Gastroesophageal sphincter (tissue), 4 donors: ENCODE data around the gene KCNMA1. TPM values are rescaled to one million over a fixed set of nuclear protein-coding genes. Genes with fewer than 3 reads are reported as not detected.

Source experiments
- ATAC-seq: fragments of 150-250 bp; one replicate; pipeline ENCODE4 v1.9.1; 2016; ENCODE audit warnings: mild to moderate bottlenecking, moderate library complexity
- H3K27ac ChIP-seq, 4 donors: fragments of 200-600 bp; sonication (generic) in 3 of 4; 1 replicate in 3 of 4; 2 replicates in 1 of 4; pipeline ENCODE4 v1.5.1; 2016 to 2019
- H3K27me3 ChIP-seq: fragments of 200-600 bp; sonication (generic); one replicate; pipeline ENCODE4 v1.5.1; 2019
- H3K36me3 ChIP-seq, 2 donors: fragments of 200-600 bp; sonication (generic); one replicate each; pipeline ENCODE4 v1.5.1; 2019; ENCODE audit warnings: control low read depth in 1 of 2
- H3K4me1 ChIP-seq, 3 donors: fragments of 200-600 bp; sonication (generic); 1 replicate in 2 of 3; 2 replicates in 1 of 3; pipeline ENCODE4 v1.5.1; 2016 to 2019; ENCODE audit warnings: control low read depth in 2 of 3
- H3K4me3 ChIP-seq, 2 donors: fragments of 200-600 bp; sonication (generic); one replicate each; pipeline ENCODE4 v1.5.1; 2019; ENCODE audit warnings: mild to moderate bottlenecking in 1 of 2, moderate library complexity in 1 of 2
- H3K9me3 ChIP-seq, 3 donors: fragments of 200-600 bp; sonication (generic); one replicate each; pipeline ENCODE4 v1.5.1; 2017 to 2019; ENCODE audit warnings: control low read depth in 2 of 3
- EP300 ChIP-seq: sonication (generic); formaldehyde crosslinking; IDR thresholded peaks from one replicate; pipeline ENCODE4 v1.6.1; 2017; ENCODE audit warnings: antibody characterized with exemption, mild to moderate bottlenecking
- POLR2A ChIP-seq, 2 donors: fragments of 450-650 bp; IDR thresholded peaks; one replicate each; pipeline ENCODE4 v1.6.1; 2017; ENCODE audit warnings: antibody characterized with exemption in 2 of 2, mild to moderate bottlenecking in 2 of 2, moderate library complexity in 1 of 2
- POLR2AphosphoS5 ChIP-seq: sonication (generic); formaldehyde crosslinking; IDR thresholded peaks from one replicate; pipeline ENCODE4 v1.6.1; 2017; ENCODE audit warnings: antibody characterized with exemption
- WGBS, 2 donors: methylation state at CpG; one replicate each; pipeline ENCODE4 v1.1.5; 2018; ENCODE audit warnings: low coverage in 1 of 2; 5-methylcytosine and 5-hydroxymethylcytosine counted together
- total RNA-seq, 4 donors: library from RNA; depleted of rRNA; stranded (reverse); fragments of >200 nt; gene quantifications; one replicate each; pipeline ENCODE4 v1.1.0, GENCODE V29; 2016
- TF ChIP-seq, protein P1 (sequence below), 4 experiments: fragments of 200-600 bp in 2 of 4; fragments of 450-650 bp in 2 of 4; sonication (generic) in 1 of 4; IDR thresholded peaks; one replicate each; pipeline ENCODE4 v1.5.1; 2017 to 2019; ENCODE audit warnings: antibody characterized with exemption in 4 of 4, mild to moderate bottlenecking in 2 of 4, moderate library complexity in 2 of 4

KCNMA1 gene
- total RNA-seq, 4 donors from 2014 or later: 168 to 389 (median 323) TPM

DNA sequence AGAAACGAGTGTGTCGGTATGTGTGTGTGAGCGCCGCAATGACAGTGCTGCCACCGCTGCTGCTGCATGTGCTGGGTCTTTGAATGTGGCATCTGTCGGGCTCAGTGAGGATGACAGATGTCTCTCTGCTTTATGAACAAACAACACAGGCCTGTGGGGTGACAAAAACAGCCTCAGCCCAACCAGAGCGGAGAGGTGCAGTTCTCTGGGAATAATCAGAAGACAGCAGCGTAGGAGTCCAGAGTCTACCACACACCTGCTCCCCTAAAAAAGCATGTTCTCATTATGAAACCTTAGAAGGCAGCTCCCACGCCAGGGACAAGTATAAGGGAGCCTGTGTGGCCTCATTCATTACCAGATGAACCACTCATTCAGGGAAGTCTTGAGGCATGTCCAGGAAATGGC, 278.3 kb downstream of the KCNMA1 start:
- H3K9me3 ChIP-seq: no peaks in the 10 kb centered on the region
- H3K27ac ChIP-seq: no peak overlapping the region
- H3K36me3 ChIP-seq: no peaks in the 10 kb centered on the region
- 80 to 100% methylated on average over 1 to 2 of the region's 9 CpGs for WGBS, 2 donors
- H3K27me3 ChIP-seq: no peaks in the 10 kb centered on the region
- no peak overlapping the region for H3K4me3 ChIP-seq
- ATAC-seq: no peak
- TF ChIP-seq POLR2AphosphoS5 (no peak), POLR2A (IDR thresholded peaks at IDR 0.05) (no peak), EP300 (no peak)
- TF ChIP-seq, protein P1, sequence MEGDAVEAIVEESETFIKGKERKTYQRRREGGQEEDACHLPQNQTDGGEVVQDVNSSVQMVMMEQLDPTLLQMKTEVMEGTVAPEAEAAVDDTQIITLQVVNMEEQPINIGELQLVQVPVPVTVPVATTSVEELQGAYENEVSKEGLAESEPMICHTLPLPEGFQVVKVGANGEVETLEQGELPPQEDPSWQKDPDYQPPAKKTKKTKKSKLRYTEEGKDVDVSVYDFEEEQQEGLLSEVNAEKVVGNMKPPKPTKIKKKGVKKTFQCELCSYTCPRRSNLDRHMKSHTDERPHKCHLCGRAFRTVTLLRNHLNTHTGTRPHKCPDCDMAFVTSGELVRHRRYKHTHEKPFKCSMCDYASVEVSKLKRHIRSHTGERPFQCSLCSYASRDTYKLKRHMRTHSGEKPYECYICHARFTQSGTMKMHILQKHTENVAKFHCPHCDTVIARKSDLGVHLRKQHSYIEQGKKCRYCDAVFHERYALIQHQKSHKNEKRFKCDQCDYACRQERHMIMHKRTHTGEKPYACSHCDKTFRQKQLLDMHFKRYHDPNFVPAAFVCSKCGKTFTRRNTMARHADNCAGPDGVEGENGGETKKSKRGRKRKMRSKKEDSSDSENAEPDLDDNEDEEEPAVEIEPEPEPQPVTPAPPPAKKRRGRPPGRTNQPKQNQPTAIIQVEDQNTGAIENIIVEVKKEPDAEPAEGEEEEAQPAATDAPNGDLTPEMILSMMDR (IDR thresholded peaks at IDR 0.05): no peak
- H3K4me1 ChIP-seq: peaks cover 0 to 33% (median 3%) of the 10 kb centered on the region in 3 donors

DNA sequence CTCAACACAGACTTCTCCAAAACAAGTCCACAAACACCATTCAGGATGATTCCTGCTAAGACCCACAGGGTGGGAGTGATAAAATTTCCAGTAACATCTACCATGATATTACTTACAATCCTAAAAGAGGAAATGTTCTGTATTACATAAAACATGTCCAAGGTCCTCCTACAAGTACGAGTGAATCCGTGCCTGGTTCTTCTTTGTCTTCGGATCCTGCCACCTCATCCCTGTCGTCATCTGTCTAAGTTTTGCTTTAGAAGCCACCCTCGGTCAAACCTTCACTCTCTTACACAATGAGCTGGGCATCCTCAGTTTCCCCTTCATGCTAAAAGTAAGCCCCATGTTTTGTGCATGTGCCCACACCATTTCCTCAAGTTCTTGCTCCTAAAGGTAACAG, 279.0 kb downstream of the KCNMA1 start:
- Histone ChIP-seq H3K4me1 (peaks cover 0 to 27% (median 3%) of the 10 kb centered on the region in 3 donors), H3K4me3 (no peak overlapping the region), H3K27me3 (no peaks in the 10 kb centered on the region), H3K9me3 (no peaks in the 10 kb centered on the region), H3K36me3 (no peaks in the 10 kb centered on the region), H3K27ac (peak overlapping the region in 3 of 4 donors; percentile 17 to 56 (median 39))
- WGBS, 2 donors: 92 to 94% methylated on average over 2 to 5 of the region's 5 CpGs
- TF ChIP-seq, protein P1 (IDR thresholded peaks at IDR 0.05): no peak
- TF ChIP-seq POLR2AphosphoS5 (no peak), POLR2A (IDR thresholded peaks at IDR 0.05) (no peak), EP300 (no peak)
- no peak for ATAC-seq

DNA sequence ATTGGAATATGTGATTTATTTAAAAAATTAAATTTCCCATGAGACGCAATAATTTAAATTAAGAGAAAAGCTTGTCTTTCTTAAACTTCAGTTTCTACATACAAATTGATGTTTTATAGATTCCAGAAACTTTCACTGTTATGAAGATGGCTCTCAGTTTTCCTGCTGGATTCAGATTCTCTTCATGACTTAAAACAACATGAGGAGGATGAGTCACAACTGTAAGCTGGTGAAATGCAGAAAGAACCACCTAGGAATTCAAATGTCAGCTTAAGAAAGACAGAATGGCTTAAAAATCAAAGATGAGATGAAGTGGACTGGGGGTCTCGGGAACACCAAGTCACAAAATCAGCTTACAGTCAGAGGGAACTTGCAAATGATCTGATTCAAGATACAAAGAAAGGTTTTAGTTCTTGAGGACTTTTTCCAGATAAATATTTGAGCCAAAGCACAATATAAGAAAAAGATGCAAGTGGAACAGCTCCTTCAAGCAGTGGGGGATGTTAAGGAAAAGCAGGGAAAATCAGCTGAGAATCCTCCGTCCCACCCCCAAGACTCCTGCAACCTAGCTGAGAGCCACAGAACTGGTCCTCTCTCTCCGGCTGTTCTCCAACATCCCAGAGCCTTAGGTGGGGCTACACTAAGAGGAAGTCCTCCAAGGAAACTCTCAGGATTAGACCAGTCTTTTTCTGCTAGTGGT, 279.8 kb downstream of the KCNMA1 start:
- Histone ChIP-seq H3K4me3 (no peak overlapping the region), H3K4me1 (peaks cover 2 to 25% (median 3%) of the 10 kb centered on the region in 3 donors), H3K27me3 (no peaks in the 10 kb centered on the region), H3K36me3 (no peaks in the 10 kb centered on the region), H3K27ac (peak overlapping the region in 3 of 4 donors; percentile 17 to 56 (median 39)), H3K9me3 (no peaks in the 10 kb centered on the region)
- no peak for ATAC-seq
- 64 to 75% methylated on average over 3 to 4 of the region's 4 CpGs for WGBS, 2 donors
- TF ChIP-seq POLR2A (IDR thresholded peaks at IDR 0.05): no peak
- no peak for TF ChIP-seq EP300
- TF ChIP-seq, protein P1 (IDR thresholded peaks at IDR 0.05): no peak
- TF ChIP-seq POLR2AphosphoS5: no peak

DNA sequence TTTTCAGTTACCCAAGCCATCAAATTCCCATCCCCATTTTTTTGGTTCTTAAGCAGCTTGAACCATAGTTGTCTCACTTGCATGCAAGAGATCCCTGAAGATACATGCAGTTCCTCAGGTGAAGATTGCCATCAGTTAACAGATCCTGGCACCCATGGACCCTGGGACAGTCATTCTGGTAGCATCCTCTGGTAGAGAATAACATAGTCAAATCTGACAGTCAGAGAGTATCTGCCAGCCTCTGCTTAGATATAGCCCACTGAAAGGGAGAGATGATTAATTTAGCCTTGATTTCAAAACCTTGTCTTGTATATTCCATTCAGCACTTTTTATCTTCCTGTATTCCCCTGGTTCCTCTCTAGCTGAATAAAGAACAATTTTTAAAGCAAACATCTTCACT, 280.4 kb downstream of the KCNMA1 start:
- Histone ChIP-seq H3K9me3 (no peaks in the 10 kb centered on the region), H3K4me3 (no peak overlapping the region), H3K4me1 (peaks cover 2 to 31% (median 3%) of the 10 kb centered on the region in 3 donors), H3K27me3 (no peaks in the 10 kb centered on the region), H3K36me3 (no peaks in the 10 kb centered on the region), H3K27ac (peak overlapping the region in 2 of 4 donors; percentile 39 to 56)
- TF ChIP-seq POLR2AphosphoS5: no peak
- no peak for ATAC-seq

DNA sequence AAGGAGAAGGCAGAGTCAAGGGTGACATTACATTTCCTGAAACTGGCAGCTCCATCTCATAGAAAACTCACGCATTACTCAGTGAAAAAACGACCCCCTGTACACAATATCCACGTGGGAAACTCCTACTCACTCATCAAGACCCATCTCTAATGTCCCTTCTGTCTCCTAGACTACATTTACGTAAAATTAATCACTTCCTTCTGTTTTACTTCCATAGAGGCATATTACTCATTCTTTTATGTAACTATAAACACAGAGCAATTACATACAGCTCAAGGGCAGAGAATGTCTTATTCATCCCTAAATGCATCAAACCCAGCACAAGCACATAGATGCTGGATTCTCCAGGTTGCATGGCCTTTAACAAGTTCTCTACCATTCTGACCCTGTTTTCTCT, 281.8 kb downstream of the KCNMA1 start:
- Histone ChIP-seq H3K27me3 (no peaks in the 10 kb centered on the region), H3K36me3 (no peaks in the 10 kb centered on the region), H3K4me1 (peaks cover 8 to 38% (median 10%) of the 10 kb centered on the region in 3 donors), H3K4me3 (no peak overlapping the region), H3K9me3 (no peaks in the 10 kb centered on the region), H3K27ac (no peak overlapping the region)
- WGBS, 2 donors: 50 to 62% methylated on average over 4 of the region's 4 CpGs
- TF ChIP-seq, protein P1 (IDR thresholded peaks at IDR 0.05): no peak
- TF ChIP-seq POLR2A (IDR thresholded peaks at IDR 0.05): no peak
- no peak for TF ChIP-seq EP300
- TF ChIP-seq POLR2AphosphoS5: no peak
- ATAC-seq: no peak
